Measurements from ENCODE around the gene EML6. TPM values are rescaled to one million over a fixed set of nuclear protein-coding genes. Genes with fewer than 3 reads are reported as not detected.

EML6 gene
- total and polyA plus RNA-seq, 4 donors, result 0.94 to 5.1 (median 2.0) TPM

DNA sequence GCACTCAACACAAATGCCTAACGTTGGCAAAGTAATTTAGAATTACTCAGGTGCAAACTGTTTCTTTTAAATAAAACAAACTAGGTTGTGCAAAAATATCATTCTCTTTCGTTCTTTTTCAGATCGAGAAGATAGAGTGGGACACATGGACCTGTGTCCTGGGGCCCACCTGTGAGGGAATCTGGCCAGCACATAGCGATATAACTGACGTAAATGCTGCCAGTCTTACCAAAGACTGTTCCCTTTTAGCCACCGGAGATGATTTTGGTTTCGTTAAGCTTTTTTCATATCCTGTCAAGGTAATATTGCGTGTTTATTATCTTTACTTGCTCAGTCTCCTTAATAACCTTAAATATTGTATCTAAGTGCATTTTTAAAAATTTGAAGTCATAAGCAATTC lies 193.2 kb downstream of the EML6 start:
- TF ChIP-seq, protein P1, sequence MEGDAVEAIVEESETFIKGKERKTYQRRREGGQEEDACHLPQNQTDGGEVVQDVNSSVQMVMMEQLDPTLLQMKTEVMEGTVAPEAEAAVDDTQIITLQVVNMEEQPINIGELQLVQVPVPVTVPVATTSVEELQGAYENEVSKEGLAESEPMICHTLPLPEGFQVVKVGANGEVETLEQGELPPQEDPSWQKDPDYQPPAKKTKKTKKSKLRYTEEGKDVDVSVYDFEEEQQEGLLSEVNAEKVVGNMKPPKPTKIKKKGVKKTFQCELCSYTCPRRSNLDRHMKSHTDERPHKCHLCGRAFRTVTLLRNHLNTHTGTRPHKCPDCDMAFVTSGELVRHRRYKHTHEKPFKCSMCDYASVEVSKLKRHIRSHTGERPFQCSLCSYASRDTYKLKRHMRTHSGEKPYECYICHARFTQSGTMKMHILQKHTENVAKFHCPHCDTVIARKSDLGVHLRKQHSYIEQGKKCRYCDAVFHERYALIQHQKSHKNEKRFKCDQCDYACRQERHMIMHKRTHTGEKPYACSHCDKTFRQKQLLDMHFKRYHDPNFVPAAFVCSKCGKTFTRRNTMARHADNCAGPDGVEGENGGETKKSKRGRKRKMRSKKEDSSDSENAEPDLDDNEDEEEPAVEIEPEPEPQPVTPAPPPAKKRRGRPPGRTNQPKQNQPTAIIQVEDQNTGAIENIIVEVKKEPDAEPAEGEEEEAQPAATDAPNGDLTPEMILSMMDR (IDR thresholded peaks at IDR 0.05; ENCODE audit: control extremely low read depth, extremely low read depth), result no peak
- no peaks in the 10 kb centered on the region for H3K4me1 ChIP-seq (ENCODE audit: control insufficient read depth in 5 of 5, insufficient read depth in 5 of 5, low read length in 5 of 5)
- 94 to 95% methylated on average over 8 of the region's 8 CpGs for WGBS, 2 donors

DNA sequence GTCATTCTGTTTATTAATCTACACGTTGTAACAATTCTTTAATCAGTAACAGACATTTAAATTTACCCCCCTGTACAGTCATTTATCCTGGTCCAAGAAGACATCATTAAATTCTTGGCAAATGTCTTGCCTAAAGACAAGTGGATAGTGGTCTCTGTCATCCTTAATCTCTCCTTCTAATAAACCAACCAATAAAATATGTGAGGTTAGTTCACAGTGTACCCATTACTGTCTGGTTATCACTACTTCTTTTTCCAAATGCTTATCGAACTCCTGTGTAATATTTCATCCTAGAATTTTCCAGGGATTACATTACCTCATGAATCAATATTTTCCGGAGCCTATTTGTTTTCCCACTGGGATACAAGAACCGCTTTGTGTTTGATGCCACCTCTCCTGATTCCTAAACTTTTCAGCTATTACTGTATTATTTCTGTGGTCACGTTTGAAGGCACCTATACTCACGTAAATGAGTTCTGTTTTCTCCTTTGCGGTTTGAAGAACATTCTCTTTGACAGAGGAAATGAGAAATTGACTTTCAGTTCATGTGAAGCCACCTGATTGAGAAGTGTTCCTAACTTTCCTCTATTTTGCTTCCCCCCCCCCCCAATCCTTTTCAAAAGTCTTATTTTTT lies 195.3 kb downstream of the EML6 start:
- ATAC-seq (ENCODE audit: insufficient read depth, low FRiP score), result no peak
- H3K4me1 ChIP-seq (ENCODE audit: control insufficient read depth in 5 of 5, insufficient read depth in 5 of 5, low read length in 5 of 5), result no peaks in the 10 kb centered on the region
- no peak for DNase-seq
- H3K36me3 ChIP-seq (ENCODE audit: control insufficient read depth in 4 of 4, insufficient read depth in 4 of 4, low read length in 4 of 4), result no peaks in the 10 kb centered on the region
- H3K9me3 ChIP-seq (ENCODE audit: control insufficient read depth in 4 of 4, insufficient read depth in 3 of 4, low read length in 3 of 4), result no peaks in the 10 kb centered on the region
- H3K27ac ChIP-seq (ENCODE audit: low read depth in 1 of 2, low read length in 1 of 2), result no peak overlapping the region
- H3K27me3 ChIP-seq (ENCODE audit: control insufficient read depth in 3 of 3, insufficient read depth in 3 of 3, low read length in 2 of 3), result no peaks in the 10 kb centered on the region
- H3K4me3 ChIP-seq, result no peak overlapping the region
- 81% methylated on average over 7 of the region's 7 CpGs for WGBS, 2 donors
- no peak overlapping the region for H3K9ac ChIP-seq (ENCODE audit: insufficient read depth in 1 of 2, low read length in 2 of 2)
- TF ChIP-seq, protein P1 (IDR thresholded peaks at IDR 0.05; ENCODE audit: control extremely low read depth, extremely low read depth), result no peak

More for the DNA sequence above, 193.2 kb downstream of the EML6 start:
- no peak overlapping the region for H3K4me3 ChIP-seq
- H3K9ac ChIP-seq (ENCODE audit: insufficient read depth in 1 of 2, low read length in 2 of 2), result no peak overlapping the region
- H3K9me3 ChIP-seq (ENCODE audit: control insufficient read depth in 4 of 4, insufficient read depth in 3 of 4, low read length in 3 of 4), result no peaks in the 10 kb centered on the region
- no peaks in the 10 kb centered on the region for H3K27me3 ChIP-seq (ENCODE audit: control insufficient read depth in 3 of 3, insufficient read depth in 3 of 3, low read length in 2 of 3)
- H3K36me3 ChIP-seq (ENCODE audit: control insufficient read depth in 4 of 4, insufficient read depth in 4 of 4, low read length in 4 of 4), result no peaks in the 10 kb centered on the region
- H3K27ac ChIP-seq (ENCODE audit: low read depth in 1 of 2, low read length in 1 of 2), result no peak overlapping the region
- ATAC-seq (ENCODE audit: insufficient read depth, low FRiP score) (no peak), DNase-seq (no peak)

- TF ChIP-seq, protein P1 (IDR thresholded peaks at IDR 0.05; ENCODE audit: control extremely low read depth, extremely low read depth), result no peak
- no peak overlapping the region for H3K27ac ChIP-seq (ENCODE audit: low read depth in 1 of 2, low read length in 1 of 2)
- no peak overlapping the region for H3K9ac ChIP-seq (ENCODE audit: insufficient read depth in 1 of 2, low read length in 2 of 2)
- no peaks in the 10 kb centered on the region for H3K9me3 ChIP-seq (ENCODE audit: control insufficient read depth in 4 of 4, insufficient read depth in 3 of 4, low read length in 3 of 4)
- no peaks in the 10 kb centered on the region for H3K4me1 ChIP-seq (ENCODE audit: control insufficient read depth in 5 of 5, insufficient read depth in 5 of 5, low read length in 5 of 5)
- no peak for DNase-seq
- H3K4me3 ChIP-seq, result no peak overlapping the region
- WGBS, 2 donors, result 95 to 97% methylated on average over 1 of the region's 1 CpG
- no peaks in the 10 kb centered on the region for H3K36me3 ChIP-seq (ENCODE audit: control insufficient read depth in 4 of 4, insufficient read depth in 4 of 4, low read length in 4 of 4)
- ATAC-seq (ENCODE audit: insufficient read depth, low FRiP score), result no peak
- no peaks in the 10 kb centered on the region for H3K27me3 ChIP-seq (ENCODE audit: control insufficient read depth in 3 of 3, insufficient read depth in 3 of 3, low read length in 2 of 3)
These were observed 197.2 kb downstream of the EML6 start for GRCh38 chr2:54920660-54921059.

- no peak overlapping the region for H3K4me3 ChIP-seq
- no peaks in the 10 kb centered on the region for H3K36me3 ChIP-seq (ENCODE audit: control insufficient read depth in 4 of 4, insufficient read depth in 4 of 4, low read length in 4 of 4)
- TF ChIP-seq, protein P1 (IDR thresholded peaks at IDR 0.05; ENCODE audit: control extremely low read depth, extremely low read depth), result no peak
- WGBS, 2 donors, result 90 to 93% methylated on average over 1 of the region's 1 CpG
- no peak for DNase-seq
- H3K9ac ChIP-seq (ENCODE audit: insufficient read depth in 1 of 2, low read length in 2 of 2), result no peak overlapping the region
- H3K4me1 ChIP-seq (ENCODE audit: control insufficient read depth in 5 of 5, insufficient read depth in 5 of 5, low read length in 5 of 5), result no peaks in the 10 kb centered on the region
- H3K27me3 ChIP-seq (ENCODE audit: control insufficient read depth in 3 of 3, insufficient read depth in 3 of 3, low read length in 2 of 3), result no peaks in the 10 kb centered on the region
- no peak overlapping the region for H3K27ac ChIP-seq (ENCODE audit: low read depth in 1 of 2, low read length in 1 of 2)
- peaks cover 0 to 4% (median 0%) of the 10 kb centered on the region in 4 donors for H3K9me3 ChIP-seq (ENCODE audit: control insufficient read depth in 4 of 4, insufficient read depth in 3 of 4, low read length in 3 of 4)
- ATAC-seq (ENCODE audit: insufficient read depth, low FRiP score), result no peak
These were observed 200.7 kb downstream of the EML6 start for GRCh38 chr2:54924121-54924520.
